ENCODE measurements around the gene SYTL2.

The SYTL2 gene

GRCh38 chr11:85726381-85726780 lies 84.6 kb downstream of the SYTL2 start:
- DNase-seq, result no peak

GRCh38 chr11:85725510-85726258 lies 85.3 kb downstream of the SYTL2 start:
- DNase-seq, result no peak

- DNase-seq, result no peak
Measured at GRCh38 chr11:85724748-85725465, 86.0 kb downstream of the SYTL2 start.

- no peak for DNase-seq
Measured at GRCh38 chr11:85723088-85723487, 87.9 kb downstream of the SYTL2 start.

- DNase-seq, result no peak
Measured at GRCh38 chr11:85721191-85721590, 89.8 kb downstream of the SYTL2 start.

- no peak for DNase-seq
Measured at GRCh38 chr11:85718991-85719807, 91.7 kb downstream of the SYTL2 start.

- DNase-seq, result no peak
Measured at GRCh38 chr11:85718126-85718943, 92.6 kb downstream of the SYTL2 start.

- DNase-seq, result no peak
Measured at GRCh38 chr11:85717429-85717828, 93.5 kb downstream of the SYTL2 start.

GRCh38 chr11:85712953-85713352 lies 98.0 kb downstream of the SYTL2 start:
- DNase-seq, result no peak

GRCh38 chr11:85710917-85711316 lies 100.0 kb downstream of the SYTL2 start:
- DNase-seq, result no peak

GRCh38 chr11:85709941-85710702 lies 100.8 kb downstream of the SYTL2 start:
- DNase-seq, result no peak

GRCh38 chr11:85705800-85706199 lies 105.1 kb downstream of the SYTL2 start:
- no peak for DNase-seq

GRCh38 chr11:85704967-85705366 lies 106.0 kb downstream of the SYTL2 start:
- DNase-seq, result no peak

GRCh38 chr11:85699957-85700741 lies 110.8 kb downstream of the SYTL2 start:
- no peak for DNase-seq

GRCh38 chr11:85698195-85698594 lies 112.7 kb downstream of the SYTL2 start:
- DNase-seq, result no peak

- DNase-seq, result no peak
Measured at GRCh38 chr11:85697747-85698146, 113.2 kb downstream of the SYTL2 start.

- no peak for DNase-seq
Measured at GRCh38 chr11:85695546-85695945, 115.4 kb downstream of the SYTL2 start.

GRCh38 chr11:85694385-85694980 lies 116.5 kb downstream of the SYTL2 start:
- DNase-seq, result no peak

- no peak for DNase-seq
Measured at GRCh38 chr11:85685820-85686459, 125.0 kb downstream of the SYTL2 start, which contains the start of gene CCDC89. Gene CCDC89 (minus strand): TSS chr11:85686195. CDS start chr11:85686130, 65 bp downstream.
